ENCODE results near the gene CREG1. TPM values are rescaled to one million over a fixed set of nuclear protein-coding genes. Genes with fewer than 3 reads are reported as not detected.

Gene CREG1
- total and polyA plus RNA-seq, 8 donors, result 71.7 to 157 (median 93.7) TPM

DNA sequence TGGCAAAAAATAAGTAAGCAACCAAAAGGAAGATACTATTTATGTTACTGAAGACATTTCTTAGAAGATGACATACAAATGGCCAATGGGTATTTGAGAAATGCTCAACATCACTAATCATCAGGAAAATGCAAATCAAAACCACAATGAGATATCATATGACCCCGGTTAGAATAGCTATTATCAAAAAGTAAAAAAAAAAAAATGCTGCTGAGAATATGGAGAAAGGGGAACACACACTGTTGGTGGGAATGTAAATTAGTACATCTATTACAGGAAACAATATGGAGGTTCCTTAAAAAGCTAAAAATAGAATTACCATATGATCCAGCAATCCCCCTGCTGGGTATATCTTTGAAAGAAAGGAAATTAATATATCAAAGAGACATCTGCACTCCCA, 34.3 kb upstream of the CREG1 start:
- ATAC-seq (no peak), DNase-seq (no peak)
- intact Hi-C loops (cut with DNase I), result no loop called here
- Histone ChIP-seq H3K4me1 (peaks cover 0 to 12% of the 10 kb centered on the region in 2 donors), H3K27ac (no peak overlapping the region), H3K27me3 (no peaks in the 10 kb centered on the region), H3K4me3 (no peak overlapping the region), H3K9me3 (no peaks in the 10 kb centered on the region), H3K36me3 (no peaks in the 10 kb centered on the region)
- TF ChIP-seq, protein P1, sequence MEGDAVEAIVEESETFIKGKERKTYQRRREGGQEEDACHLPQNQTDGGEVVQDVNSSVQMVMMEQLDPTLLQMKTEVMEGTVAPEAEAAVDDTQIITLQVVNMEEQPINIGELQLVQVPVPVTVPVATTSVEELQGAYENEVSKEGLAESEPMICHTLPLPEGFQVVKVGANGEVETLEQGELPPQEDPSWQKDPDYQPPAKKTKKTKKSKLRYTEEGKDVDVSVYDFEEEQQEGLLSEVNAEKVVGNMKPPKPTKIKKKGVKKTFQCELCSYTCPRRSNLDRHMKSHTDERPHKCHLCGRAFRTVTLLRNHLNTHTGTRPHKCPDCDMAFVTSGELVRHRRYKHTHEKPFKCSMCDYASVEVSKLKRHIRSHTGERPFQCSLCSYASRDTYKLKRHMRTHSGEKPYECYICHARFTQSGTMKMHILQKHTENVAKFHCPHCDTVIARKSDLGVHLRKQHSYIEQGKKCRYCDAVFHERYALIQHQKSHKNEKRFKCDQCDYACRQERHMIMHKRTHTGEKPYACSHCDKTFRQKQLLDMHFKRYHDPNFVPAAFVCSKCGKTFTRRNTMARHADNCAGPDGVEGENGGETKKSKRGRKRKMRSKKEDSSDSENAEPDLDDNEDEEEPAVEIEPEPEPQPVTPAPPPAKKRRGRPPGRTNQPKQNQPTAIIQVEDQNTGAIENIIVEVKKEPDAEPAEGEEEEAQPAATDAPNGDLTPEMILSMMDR (IDR thresholded peaks at IDR 0.05), result no peak

DNA sequence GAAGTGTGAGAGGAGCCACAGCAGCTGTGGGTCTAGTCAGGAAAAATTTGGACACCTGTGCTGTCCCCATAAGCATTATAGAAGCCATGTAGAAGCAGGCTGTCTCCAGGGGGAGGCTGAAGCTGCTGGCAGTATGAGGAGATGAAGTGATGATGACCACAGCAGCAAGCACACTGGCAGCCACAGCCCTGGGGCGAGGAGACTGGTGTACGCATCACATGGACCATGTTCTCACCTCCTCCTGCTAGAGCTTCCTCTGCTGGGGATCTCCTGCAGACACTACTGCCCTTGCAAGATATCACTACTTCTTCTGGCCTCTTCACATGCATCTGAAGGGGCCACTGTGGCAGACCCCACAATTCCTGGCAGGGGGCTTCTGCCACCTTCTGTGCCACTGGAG, 33.8 kb upstream of the CREG1 start:
- ATAC-seq (no peak), DNase-seq (no peak)
- TF ChIP-seq, protein P1 (IDR thresholded peaks at IDR 0.05), result no peak
- intact Hi-C loops (cut with DNase I), result no loop called here
- Histone ChIP-seq H3K4me3 (no peak overlapping the region), H3K9me3 (no peaks in the 10 kb centered on the region), H3K27ac (no peak overlapping the region), H3K36me3 (no peaks in the 10 kb centered on the region), H3K4me1 (peaks cover 0 to 12% of the 10 kb centered on the region in 2 donors), H3K27me3 (no peaks in the 10 kb centered on the region)

DNA sequence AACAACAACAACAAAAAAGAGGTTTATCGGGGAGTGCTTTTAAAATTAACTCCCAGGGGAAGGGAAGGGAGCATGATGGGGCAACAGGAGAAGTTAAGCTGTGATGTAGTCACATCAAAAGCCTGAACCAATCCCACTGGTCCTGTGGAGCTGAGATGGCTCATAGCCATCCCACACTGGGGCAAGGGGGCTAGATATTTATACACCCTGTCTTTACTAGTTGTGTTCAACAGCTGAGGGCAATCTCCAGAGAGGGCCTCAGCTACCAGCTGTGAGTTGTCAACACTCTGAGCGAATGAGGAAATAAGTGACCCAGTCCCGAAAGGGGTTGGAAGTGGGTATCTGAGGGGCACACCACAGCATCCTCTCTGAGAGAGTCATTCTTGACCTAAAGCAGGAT, 31.0 kb upstream of the CREG1 start:
- Histone ChIP-seq H3K36me3 (no peaks in the 10 kb centered on the region), H3K27me3 (no peaks in the 10 kb centered on the region), H3K27ac (no peak overlapping the region), H3K9me3 (no peaks in the 10 kb centered on the region), H3K4me3 (no peak overlapping the region), H3K4me1 (peaks cover 0 to 12% of the 10 kb centered on the region in 2 donors)
- ATAC-seq, result no peak
- TF ChIP-seq, protein P1 (IDR thresholded peaks at IDR 0.05), result no peak
- DNase-seq, result no peak
- intact Hi-C loops (cut with DNase I), result no loop called here

DNA sequence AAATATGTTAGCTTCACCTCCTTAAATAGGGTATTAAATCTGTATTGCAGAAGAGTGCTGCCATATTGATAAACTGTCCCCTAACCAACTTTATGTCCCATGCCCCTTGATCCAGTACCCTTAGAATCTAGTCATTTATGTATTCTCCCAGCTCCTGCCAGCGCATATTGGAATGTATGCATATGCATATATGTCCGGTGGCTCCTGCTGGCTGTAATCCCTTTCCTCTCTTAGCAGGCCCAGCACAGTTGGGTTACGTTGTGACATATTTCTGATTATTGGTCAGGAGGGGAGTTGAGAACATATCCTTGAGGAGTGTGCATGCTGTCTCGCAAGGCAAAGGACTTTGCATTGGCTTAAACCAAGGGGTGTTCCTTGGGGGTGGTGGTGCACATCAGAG, 29.2 kb upstream of the CREG1 start:
- ATAC-seq (no peak), DNase-seq (no peak)
- H3K36me3 ChIP-seq, result no peaks in the 10 kb centered on the region
- no peaks in the 10 kb centered on the region for H3K9me3 ChIP-seq
- no peaks in the 10 kb centered on the region for H3K27me3 ChIP-seq
- H3K27ac ChIP-seq, result no peak overlapping the region
- TF ChIP-seq, protein P1 (IDR thresholded peaks at IDR 0.05), result no peak
- intact Hi-C loops (cut with DNase I), result no loop called here
- peaks cover 0 to 6% of the 10 kb centered on the region in 2 donors for H3K4me1 ChIP-seq
- H3K4me3 ChIP-seq, result no peak overlapping the region

DNA sequence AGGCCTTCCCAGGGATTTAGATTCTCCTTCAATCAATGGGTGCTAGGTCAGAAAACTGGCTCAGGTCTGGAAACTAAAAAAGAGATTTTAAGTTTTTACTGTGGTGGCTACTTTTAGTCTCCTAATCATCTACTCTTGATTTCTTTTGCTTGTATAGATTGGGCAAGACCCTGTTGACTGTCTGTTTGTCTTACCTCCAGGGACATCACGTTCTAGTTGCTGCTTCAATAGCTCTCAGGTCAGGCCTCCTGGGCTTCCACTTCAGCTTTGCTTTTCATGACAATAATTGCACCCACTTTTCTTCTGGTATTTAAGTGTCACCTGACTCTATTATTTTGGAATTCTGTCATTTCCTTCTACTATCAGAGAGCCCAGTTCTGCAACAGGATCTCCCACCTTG, 28.5 kb upstream of the CREG1 start:
- H3K4me3 ChIP-seq, result no peak overlapping the region
- ATAC-seq (no peak), DNase-seq (no peak)
- H3K27ac ChIP-seq, result no peak overlapping the region
- intact Hi-C loops (cut with DNase I), result no loop called here
- no peaks in the 10 kb centered on the region for H3K27me3 ChIP-seq
- H3K9me3 ChIP-seq, result no peaks in the 10 kb centered on the region
- TF ChIP-seq, protein P1 (IDR thresholded peaks at IDR 0.05), result no peak
- H3K36me3 ChIP-seq, result no peaks in the 10 kb centered on the region
- H3K4me1 ChIP-seq, result no peaks in the 10 kb centered on the region

All from left lung (tissue), 10 donors.